CD4-positive, alpha-beta T cell treated with Interleukin-12 subunit alpha and Interleukin-12 subunit beta, for 1 hour (primary cell): Measurements from ENCODE around the gene CYP4F3.
A peak's percentile ranks its signal among the peaks of the same experiment; 100 is the strongest.
"Not testable (repeated sequence)": the region's sequence is repeated elsewhere in the genome, so short reads cannot be mapped to it uniquely, and the experiment has no call there.

Experiments used
- DNase-seq: peaks from one replicate; pipeline ENCODE4 v3.0.0-alpha.2; 2020

The CYP4F3 gene

GRCh38 chr19:15671891-15672579, 31.3 kb downstream of the CYP4F3 start:
- DNase-seq: no peak

DNA sequence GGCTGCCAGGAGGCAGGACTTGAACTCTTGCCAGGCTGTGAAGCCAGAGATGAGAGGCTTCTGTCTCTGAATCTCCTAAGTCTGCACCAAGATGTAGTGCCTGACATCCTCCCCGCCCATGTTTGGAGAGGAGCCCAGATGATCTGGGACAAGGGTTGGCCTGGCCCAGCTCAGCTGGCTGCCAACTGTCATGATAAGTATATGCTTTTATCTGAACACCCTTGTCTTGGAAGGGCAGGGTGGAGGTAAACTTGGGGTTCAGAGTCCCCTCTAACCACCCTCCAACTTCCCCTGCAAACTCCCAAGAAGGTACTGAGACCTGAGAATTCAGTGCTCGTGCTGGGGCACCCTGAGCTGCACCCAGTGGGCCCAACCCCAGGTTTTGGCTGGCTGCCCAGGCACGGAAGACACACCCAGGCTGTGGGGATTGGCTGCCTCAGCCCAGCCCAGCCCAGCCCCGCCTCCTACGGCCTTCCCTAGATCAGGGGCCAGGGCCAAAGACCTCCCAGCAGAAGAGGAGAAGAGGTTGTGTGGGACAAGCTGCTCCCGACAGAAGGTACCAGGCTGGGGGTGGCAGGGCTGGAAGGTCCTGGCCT, 32.0 kb downstream of the CYP4F3 start, which contains the start of gene CYP4F12:
Gene CYP4F12, plus strand, starts transcription at position 508 of the 596 bp plus-strand sequence. CDS start 443 bp downstream, outside the sequence.
- peak; percentile 33 for DNase-seq

GRCh38 chr19:15673176-15673654, 32.5 kb downstream of the CYP4F3 start:
- peak; percentile 1 for DNase-seq

GRCh38 chr19:15675560-15675959, 34.9 kb downstream of the CYP4F3 start:
- DNase-seq: no peak

- no peak for DNase-seq
Measured at GRCh38 chr19:15679089-15679488, 38.4 kb downstream of the CYP4F3 start.

DNA sequence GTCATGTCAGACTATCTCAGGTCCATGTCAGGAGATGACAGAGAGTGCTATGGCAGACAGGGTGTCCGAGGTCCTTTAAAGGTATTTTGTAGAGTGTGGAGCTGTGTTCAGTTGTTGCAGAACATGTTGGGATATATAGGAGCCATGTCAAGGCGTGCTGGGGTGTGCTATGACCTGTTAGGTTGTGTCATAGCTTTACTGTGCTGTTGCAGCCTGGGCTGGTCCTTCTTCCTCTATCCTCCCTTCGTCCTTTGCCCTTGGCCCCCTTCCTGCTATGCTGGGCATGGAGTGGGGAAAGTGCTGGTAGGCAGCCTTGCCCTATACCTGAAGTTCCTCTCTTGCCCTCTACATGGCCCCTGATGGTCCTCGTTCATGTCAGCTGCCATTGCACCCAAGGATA, 39.2 kb downstream of the CYP4F3 start:
- not testable (repeated sequence) for DNase-seq

DNA sequence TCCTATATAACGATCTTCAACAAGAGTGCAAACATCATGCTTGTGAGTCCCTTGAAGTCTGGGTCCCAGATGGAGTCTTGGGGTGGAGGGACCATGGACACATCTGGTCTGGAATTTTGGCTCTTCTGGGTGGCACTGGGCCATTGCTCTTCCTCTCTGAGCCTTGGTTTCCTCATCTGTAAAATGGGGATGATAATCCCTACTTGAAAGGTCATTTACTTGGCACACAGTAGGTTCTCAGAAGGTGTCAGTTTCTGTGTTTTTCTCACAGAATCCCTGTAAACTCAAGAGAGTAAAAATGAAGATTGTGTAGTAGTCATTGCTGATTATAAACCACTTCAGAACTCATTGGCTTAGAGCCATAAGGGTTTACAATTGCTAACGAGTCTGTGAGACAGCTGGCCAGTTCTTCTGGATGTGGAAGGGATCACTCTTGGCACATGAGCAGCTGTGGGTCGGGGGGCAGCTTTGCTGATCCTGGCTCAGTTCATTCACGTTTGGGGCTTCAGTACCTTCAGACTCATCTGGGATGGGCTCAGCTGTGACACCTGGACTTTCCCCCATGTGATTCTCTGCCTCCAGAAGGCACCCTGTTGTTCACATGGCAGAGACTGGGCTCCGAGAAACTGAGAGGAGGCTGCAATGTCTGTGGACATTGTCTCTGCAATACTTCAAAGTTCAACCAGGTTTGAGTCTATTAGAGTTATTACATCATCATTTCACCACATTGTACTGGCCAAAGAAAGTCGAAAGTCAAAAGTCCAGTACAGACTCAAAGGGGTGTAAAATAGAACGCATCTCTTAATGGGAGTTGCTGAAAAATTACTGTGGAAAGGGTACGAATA, 40.0 kb downstream of the CYP4F3 start:
- no peak for DNase-seq

- no peak for DNase-seq
Measured at GRCh38 chr19:15683411-15683810, 42.7 kb downstream of the CYP4F3 start.

DNA sequence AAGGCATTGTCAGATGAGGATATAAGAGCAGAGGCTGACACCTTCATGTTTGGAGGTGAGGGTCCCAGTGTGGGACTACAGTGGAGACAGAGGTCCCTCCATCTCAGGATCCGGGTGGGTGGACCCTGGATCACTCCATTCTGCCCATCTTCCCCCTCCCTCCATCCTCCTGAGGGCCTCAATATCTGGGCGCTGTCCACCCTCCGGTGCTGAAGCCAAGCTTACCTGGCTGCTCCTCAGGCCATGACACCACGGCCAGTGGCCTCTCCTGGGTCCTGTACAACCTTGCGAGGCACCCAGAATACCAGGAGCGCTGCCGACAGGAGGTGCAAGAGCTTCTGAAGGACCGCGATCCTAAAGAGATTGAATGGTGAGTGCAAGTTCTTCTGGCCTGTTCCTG, 44.1 kb downstream of the CYP4F3 start:
- no peak for DNase-seq

- no peak for DNase-seq
Measured at GRCh38 chr19:15696654-15697194, 56.0 kb downstream of the CYP4F3 start.

DNA sequence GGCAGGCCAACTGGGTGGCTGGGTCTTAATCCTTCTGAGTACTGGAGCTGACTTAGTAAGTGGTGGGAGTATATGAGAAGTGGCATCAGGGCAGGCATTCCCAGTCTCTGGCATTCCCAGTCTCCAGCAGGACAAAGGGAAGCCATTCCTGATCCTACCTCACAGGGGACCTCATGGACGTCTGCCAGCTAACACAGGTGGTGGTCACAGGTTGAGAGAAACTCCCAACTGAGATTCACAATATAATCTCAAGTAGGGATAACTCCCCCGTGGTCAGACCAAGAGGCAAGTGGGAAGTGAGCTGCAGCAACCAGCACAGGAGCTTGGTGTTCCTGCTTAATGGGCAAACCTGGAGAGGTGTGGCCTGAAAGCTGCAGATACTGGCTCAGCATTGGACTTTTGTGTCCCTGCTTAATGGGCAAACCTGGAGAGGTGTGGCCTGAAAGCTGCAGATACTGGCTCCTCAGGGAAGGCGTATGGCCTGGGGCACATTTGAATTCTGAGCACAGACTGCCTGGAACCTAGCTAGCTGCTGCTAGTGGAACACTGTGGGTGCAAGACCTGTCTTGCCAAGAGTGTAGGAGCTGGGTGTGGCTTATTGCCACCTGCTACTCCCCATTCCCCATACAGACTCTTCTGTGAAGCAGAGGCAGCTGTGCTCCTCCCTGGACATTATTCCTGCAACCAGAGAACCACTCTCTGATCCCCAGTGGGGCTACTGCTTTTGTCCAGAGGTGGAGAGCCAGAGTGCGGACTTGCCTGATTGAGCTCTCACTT, 61.2 kb downstream of the CYP4F3 start:
- no peak for DNase-seq

DNA sequence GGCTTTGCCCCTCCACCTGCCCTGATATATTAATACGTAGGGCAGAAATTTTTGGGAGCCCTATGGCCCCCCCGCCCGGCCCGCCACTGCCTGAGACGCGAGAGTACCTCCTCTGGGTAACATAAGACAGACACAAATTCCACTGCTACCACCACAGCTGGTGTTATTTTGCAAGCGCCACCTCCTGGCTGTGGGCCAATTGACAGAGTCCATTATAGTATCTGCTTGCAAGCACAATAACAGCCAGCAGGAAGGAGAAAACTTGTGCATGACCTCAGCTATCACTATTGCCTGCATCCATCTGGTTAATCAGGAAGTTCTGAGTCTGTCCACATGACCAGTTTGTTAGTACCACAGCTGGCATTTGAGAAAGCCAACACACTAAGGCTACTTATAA, 61.8 kb downstream of the CYP4F3 start:
- peak; percentile 20 for DNase-seq
